Calu3 (cell line): ENCODE measurements around the gene ZNF445. TPM values are rescaled to one million over a fixed set of nuclear protein-coding genes. Genes with fewer than 3 reads are reported as not detected.
"Not testable (repeated sequence)": the region's sequence is repeated elsewhere in the genome, so short reads cannot be mapped to it uniquely, and the experiment has no call there.

Source experiments
- BruUV-seq: library from RNA; stranded (reverse); fragments of 400-500 nt; replicated peaks from 2 replicates; lab custom pipeline; 2021; lab: Mats Ljungman, UMichigan
- CTCF ChIA-PET: fragments of 300-600 bp; sonication (Branson Sonifier 250); formaldehyde crosslinking; loops from one replicate; lab custom pipeline; 2022; ENCODE audit warnings: antibody characterized with exemption; lab: Charles Lee
- DNase-seq: peaks from one replicate; pipeline ENCODE4 v3.0.0; 2022
- H3K27ac Mint-ChIP-seq: one replicate; pipeline ENCODE4 v1.8.0; 2022; ENCODE audit warnings: mixed read lengths; ENCODE audit not compliant: unreplicated experiment
- H3K27me3 Mint-ChIP-seq: one replicate; pipeline ENCODE4 v1.8.0; 2022; ENCODE audit warnings: mixed read lengths; ENCODE audit not compliant: unreplicated experiment
- H3K36me3 Mint-ChIP-seq: one replicate; pipeline ENCODE4 v1.8.0; 2022; ENCODE audit warnings: mild to moderate bottlenecking, moderate library complexity, mixed read lengths; ENCODE audit not compliant: insufficient read depth, unreplicated experiment
- H3K4me1 Mint-ChIP-seq: one replicate; pipeline ENCODE4 v1.8.0; 2022; ENCODE audit warnings: mild to moderate bottlenecking, low read depth, mixed read lengths; ENCODE audit not compliant: unreplicated experiment
- H3K4me3 Mint-ChIP-seq: one replicate; pipeline ENCODE4 v1.8.0; 2022; ENCODE audit warnings: mild to moderate bottlenecking, low read depth, moderate library complexity, mixed read lengths; ENCODE audit not compliant: unreplicated experiment
- H3K9me3 Mint-ChIP-seq: one replicate; pipeline ENCODE4 v1.8.0; 2022; ENCODE audit warnings: low read depth, mixed read lengths; ENCODE audit not compliant: unreplicated experiment
- intact Hi-C: fragments of 100-400 bp; cut with micrococcal nuclease; formaldehyde crosslinking; loops from one replicate; pipeline ENCODE4 v1.10.0; 2022; ENCODE audit not compliant: unreplicated experiment
- total RNA-seq: library from RNA; stranded (reverse); gene quantifications from 2 replicates; pipeline ENCODE4 v1.2.3, GENCODE V29; 2022
- TF ChIP-seq, protein P1 (sequence below): fragments of 200-600 bp; IDR thresholded peaks from one replicate; pipeline ENCODE4 v1.8.0; 2022; ENCODE audit warnings: antibody characterized with exemption; ENCODE audit not compliant: unreplicated experiment

The ZNF445 gene
- total RNA-seq, 1 experiment from 2014 or later = 17.3 TPM

DNA sequence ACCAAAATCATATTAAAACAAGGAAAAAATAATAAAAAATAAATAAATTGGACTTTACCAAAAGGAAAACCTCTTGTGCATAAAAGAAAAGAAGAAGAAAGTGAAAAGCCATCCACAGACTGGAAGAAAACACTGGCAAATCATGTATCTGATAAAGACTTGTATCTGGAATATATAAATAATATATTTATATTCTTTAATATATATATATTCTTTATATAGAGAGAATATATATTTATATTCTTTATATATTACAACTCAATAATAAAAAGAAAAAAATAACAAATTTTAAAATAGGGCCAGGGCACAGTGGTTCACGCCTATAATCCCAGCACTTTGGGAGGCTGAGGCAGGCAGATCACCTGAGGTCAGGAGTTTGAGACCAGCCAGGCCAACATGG, 27.1 kb upstream of the ZNF445 start:
- intact Hi-C loops = no loop called here
- no peak overlapping the region for H3K27ac Mint-ChIP-seq
- CTCF ChIA-PET = no interaction called here
- H3K4me1 Mint-ChIP-seq = peaks cover 6% of the 10 kb centered on the region
- peaks cover 10% of the 10 kb centered on the region for H3K36me3 Mint-ChIP-seq
- no peak for DNase-seq
- BruUV-seq = no TSS peak
- H3K9me3 Mint-ChIP-seq = peaks cover 29% of the 10 kb centered on the region
- no peak overlapping the region for H3K4me3 Mint-ChIP-seq
- no peaks in the 10 kb centered on the region for H3K27me3 Mint-ChIP-seq
- TF ChIP-seq, protein P1, sequence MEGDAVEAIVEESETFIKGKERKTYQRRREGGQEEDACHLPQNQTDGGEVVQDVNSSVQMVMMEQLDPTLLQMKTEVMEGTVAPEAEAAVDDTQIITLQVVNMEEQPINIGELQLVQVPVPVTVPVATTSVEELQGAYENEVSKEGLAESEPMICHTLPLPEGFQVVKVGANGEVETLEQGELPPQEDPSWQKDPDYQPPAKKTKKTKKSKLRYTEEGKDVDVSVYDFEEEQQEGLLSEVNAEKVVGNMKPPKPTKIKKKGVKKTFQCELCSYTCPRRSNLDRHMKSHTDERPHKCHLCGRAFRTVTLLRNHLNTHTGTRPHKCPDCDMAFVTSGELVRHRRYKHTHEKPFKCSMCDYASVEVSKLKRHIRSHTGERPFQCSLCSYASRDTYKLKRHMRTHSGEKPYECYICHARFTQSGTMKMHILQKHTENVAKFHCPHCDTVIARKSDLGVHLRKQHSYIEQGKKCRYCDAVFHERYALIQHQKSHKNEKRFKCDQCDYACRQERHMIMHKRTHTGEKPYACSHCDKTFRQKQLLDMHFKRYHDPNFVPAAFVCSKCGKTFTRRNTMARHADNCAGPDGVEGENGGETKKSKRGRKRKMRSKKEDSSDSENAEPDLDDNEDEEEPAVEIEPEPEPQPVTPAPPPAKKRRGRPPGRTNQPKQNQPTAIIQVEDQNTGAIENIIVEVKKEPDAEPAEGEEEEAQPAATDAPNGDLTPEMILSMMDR = no peak

DNA sequence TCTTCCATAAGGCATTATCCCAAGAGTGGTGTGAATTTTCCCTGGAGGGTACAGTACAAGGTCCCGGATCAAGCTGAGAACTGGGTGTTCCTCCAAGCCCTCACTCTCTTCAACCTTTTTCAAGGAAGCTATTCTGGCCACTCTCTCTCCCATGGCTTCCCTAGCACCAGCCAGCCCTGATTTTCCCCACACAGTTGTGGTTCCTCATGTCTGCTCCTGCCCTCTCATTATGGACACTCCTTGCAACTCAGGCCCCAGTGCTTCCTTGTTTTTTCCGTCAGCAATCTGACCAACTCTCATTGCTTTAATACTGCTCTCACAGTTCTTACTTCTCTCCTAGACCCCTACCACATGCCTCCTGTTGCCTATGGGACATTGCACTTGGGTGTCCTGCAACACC, 25.7 kb upstream of the ZNF445 start:
- H3K27me3 Mint-ChIP-seq, H3K27ac Mint-ChIP-seq, intact Hi-C loops, H3K36me3 Mint-ChIP-seq, DNase-seq, BruUV-seq, CTCF ChIA-PET, H3K4me3 Mint-ChIP-seq, H3K4me1 Mint-ChIP-seq: not testable (repeated sequence)
- peaks cover 32% of the 10 kb centered on the region for H3K9me3 Mint-ChIP-seq

DNA sequence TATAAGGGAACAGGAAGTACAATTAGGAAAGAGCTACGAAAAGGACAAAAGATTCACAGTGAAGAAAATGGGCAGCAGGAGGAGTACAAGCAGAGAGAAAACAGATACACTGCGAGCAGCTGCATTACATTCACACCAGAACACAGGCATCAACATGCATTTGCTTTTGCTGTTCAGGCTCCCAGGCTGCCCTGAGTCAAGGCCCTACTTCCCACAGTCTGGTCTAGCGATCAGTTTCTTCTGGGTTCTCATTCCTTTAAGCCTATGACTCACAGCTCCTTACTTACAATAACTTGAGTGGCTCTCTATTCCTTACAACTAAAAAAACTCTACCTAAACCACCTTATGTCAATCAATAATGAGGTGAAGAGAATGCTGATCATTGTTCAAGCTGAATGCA, 24.5 kb upstream of the ZNF445 start:
- H3K27ac Mint-ChIP-seq = no peak overlapping the region
- no TSS peak for BruUV-seq
- DNase-seq = no peak
- H3K36me3 Mint-ChIP-seq = peaks cover 5% of the 10 kb centered on the region
- H3K9me3 Mint-ChIP-seq = peaks cover 33% of the 10 kb centered on the region
- intact Hi-C loops = no loop called here
- TF ChIP-seq, protein P1 = no peak
- CTCF ChIA-PET = no interaction called here
- no peak overlapping the region for H3K4me3 Mint-ChIP-seq
- no peaks in the 10 kb centered on the region for H3K27me3 Mint-ChIP-seq
- H3K4me1 Mint-ChIP-seq = no peaks in the 10 kb centered on the region

DNA sequence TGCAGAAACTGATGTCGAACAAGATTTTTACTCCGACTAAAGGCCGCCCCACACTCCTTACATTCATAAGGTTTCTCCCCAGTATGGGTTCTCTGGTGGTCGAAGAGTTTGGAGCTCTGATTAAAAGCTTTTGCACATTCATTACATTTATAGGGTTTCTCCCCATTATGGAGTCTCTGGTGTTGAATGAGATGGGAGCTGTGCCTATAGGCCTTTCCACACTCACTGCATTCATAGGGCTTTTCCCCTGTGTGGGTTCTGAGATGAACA, 22.4 kb upstream of the ZNF445 start:
- DNase-seq, BruUV-seq, H3K4me1 Mint-ChIP-seq, CTCF ChIA-PET, H3K4me3 Mint-ChIP-seq, H3K27me3 Mint-ChIP-seq, H3K27ac Mint-ChIP-seq, intact Hi-C loops, H3K36me3 Mint-ChIP-seq: not testable (repeated sequence)
- H3K9me3 Mint-ChIP-seq = peaks cover 28% of the 10 kb centered on the region

DNA sequence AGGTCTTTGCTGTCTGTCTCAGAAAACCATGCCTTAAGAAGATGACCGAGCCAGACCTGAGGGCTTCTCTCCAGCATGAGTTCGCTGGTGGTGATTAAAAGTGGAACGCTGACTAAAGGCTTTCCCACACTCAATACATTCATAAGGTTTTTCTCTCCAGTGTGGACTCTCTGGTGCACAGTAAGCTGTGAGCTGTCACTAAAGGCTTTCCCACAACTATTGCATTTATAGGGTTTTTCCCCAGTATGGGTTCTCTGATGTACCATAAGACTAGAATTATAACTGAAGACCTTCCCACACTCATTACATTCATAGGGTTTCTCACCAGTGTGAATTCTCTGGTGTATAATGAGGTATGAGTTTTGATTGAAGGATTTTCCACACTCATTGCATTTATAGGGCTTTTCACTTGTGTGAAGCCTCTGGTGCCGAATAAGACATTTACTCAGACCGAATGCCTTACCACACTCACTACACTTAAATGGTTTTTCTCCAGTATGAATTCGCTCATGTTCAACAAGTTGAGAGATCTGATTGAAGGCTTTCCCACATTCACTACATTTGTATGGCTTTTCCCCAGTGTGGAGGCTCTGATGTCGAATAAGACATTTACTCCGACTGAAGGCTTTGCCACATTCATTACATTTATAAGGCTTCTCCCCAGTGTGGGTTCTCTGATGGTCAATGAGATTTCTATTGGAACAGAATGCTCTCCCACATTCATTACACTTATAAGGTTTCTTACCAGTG, 21.9 kb upstream of the ZNF445 start:
- no peaks in the 10 kb centered on the region for H3K27me3 Mint-ChIP-seq
- intact Hi-C loops = no loop called here
- no peaks in the 10 kb centered on the region for H3K4me1 Mint-ChIP-seq
- peaks cover 28% of the 10 kb centered on the region for H3K9me3 Mint-ChIP-seq
- TF ChIP-seq, protein P1 = no peak
- no peak for DNase-seq
- CTCF ChIA-PET = no interaction called here
- H3K4me3 Mint-ChIP-seq = no peak overlapping the region
- BruUV-seq = no TSS peak
- H3K36me3 Mint-ChIP-seq = peaks cover 5% of the 10 kb centered on the region
- H3K27ac Mint-ChIP-seq = no peak overlapping the region
